Mononuclear cell (primary cell): ENCODE data around the gene PHF20. TPM values are rescaled to one million over a fixed set of nuclear protein-coding genes. Genes with fewer than 3 reads are reported as not detected.

Source experiments
- H3K27me3 ChIP-seq: 2 replicates; pipeline ENCODE4 v1.6.0; 2011; ENCODE audit warnings: low read length, control low read depth; ENCODE audit not compliant: insufficient read depth
- H3K4me1 ChIP-seq: 2 replicates; pipeline ENCODE4 v1.5.1; 2011; ENCODE audit warnings: mild to moderate bottlenecking, low read length, control low read depth; ENCODE audit not compliant: insufficient read depth
- H3K4me3 ChIP-seq: 2 replicates; pipeline ENCODE4 v1.5.1; 2011; ENCODE audit warnings: mild to moderate bottlenecking, low read length, moderate library complexity
- H3K9me3 ChIP-seq: 2 replicates; pipeline ENCODE4 v1.5.1; 2011; ENCODE audit warnings: low read depth, mild to moderate bottlenecking, control low read depth, low read length
- total RNA-seq: library from RNA; depleted of rRNA; stranded (reverse); fragments of >200 nt; gene quantifications from one replicate; pipeline ENCODE4 v1.2.3, GENCODE V29; 2012

Gene PHF20
- total RNA-seq, 1 donor: 103 TPM

GRCh38 chr20:35791821-35792220 is 20.0 kb downstream of the PHF20 start:
- Histone ChIP-seq H3K27me3 (no peaks in the 10 kb centered on the region), H3K4me3 (no peak overlapping the region), H3K4me1 (peaks cover 34% of the 10 kb centered on the region), H3K9me3 (no peaks in the 10 kb centered on the region)

- Histone ChIP-seq H3K9me3 (no peaks in the 10 kb centered on the region), H3K27me3 (no peaks in the 10 kb centered on the region), H3K4me3 (no peak overlapping the region), H3K4me1 (peaks cover 38% of the 10 kb centered on the region)
These were observed 20.9 kb downstream of the PHF20 start for GRCh38 chr20:35792740-35793139.

GRCh38 chr20:35796571-35796970 is 24.8 kb downstream of the PHF20 start:
- H3K4me3 ChIP-seq: no peak overlapping the region
- peaks cover 36% of the 10 kb centered on the region for H3K4me1 ChIP-seq
- no peaks in the 10 kb centered on the region for H3K9me3 ChIP-seq
- no peaks in the 10 kb centered on the region for H3K27me3 ChIP-seq

DNA sequence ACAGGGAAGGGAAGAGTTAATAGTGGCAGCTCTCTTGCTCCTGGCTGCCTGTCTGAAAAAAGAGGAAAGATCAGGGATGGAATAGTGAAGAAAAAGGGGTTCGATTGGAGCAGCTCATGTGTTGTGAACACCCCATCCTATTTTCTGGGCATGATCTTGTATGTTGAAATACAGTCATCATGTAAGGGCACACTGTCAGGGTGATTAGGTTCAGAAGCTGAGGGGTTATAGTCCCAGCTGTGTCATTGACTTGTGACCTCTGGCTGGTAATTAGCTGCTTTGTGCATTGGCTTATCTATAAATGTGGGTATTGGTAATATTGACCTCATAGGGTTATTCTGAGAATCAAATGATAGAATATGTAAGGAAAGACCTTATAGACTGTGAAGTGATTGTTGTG is 30.1 kb downstream of the PHF20 start:
- Histone ChIP-seq H3K27me3 (no peaks in the 10 kb centered on the region), H3K4me3 (no peak overlapping the region), H3K9me3 (no peaks in the 10 kb centered on the region), H3K4me1 (peaks cover 4% of the 10 kb centered on the region)

GRCh38 chr20:35806075-35806474 is 34.3 kb downstream of the PHF20 start:
- no peak overlapping the region for H3K4me3 ChIP-seq
- H3K27me3 ChIP-seq: no peaks in the 10 kb centered on the region
- no peaks in the 10 kb centered on the region for H3K4me1 ChIP-seq
- H3K9me3 ChIP-seq: no peaks in the 10 kb centered on the region

DNA sequence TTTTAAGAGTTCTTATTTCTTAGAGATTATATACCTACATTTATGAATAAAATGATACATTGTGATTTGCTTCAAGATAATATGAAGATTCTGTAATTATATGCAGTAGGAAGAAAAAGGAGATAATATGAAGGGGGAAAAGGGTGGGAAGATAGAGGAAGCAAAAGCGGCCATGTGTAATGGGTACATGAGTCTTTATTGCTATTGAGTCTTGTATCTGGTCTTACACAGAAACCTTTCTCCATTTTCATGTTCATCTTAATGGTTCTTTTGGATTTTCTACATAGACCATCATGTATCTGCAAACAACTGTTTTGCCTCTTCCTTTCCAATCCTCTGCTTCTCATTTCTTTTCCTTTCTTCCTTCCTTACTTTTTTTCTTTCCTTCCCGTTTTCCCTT is 36.1 kb downstream of the PHF20 start:
- Histone ChIP-seq H3K4me1 (no peaks in the 10 kb centered on the region), H3K9me3 (no peaks in the 10 kb centered on the region), H3K4me3 (no peak overlapping the region), H3K27me3 (no peaks in the 10 kb centered on the region)

- Histone ChIP-seq H3K4me3 (no peak overlapping the region), H3K27me3 (no peaks in the 10 kb centered on the region), H3K9me3 (no peaks in the 10 kb centered on the region), H3K4me1 (no peaks in the 10 kb centered on the region)
These were observed 48.9 kb downstream of the PHF20 start for GRCh38 chr20:35820715-35821114.

GRCh38 chr20:35821807-35822242 is 50.0 kb downstream of the PHF20 start:
- H3K4me1 ChIP-seq: peaks cover 3% of the 10 kb centered on the region
- no peaks in the 10 kb centered on the region for H3K9me3 ChIP-seq

GRCh38 chr20:35823147-35823546 is 51.3 kb downstream of the PHF20 start:
- Histone ChIP-seq H3K4me1 (peaks cover 3% of the 10 kb centered on the region), H3K27me3 (no peaks in the 10 kb centered on the region), H3K9me3 (no peaks in the 10 kb centered on the region), H3K4me3 (no peak overlapping the region)

More at GRCh38 chr20:35821807-35822242, 50.0 kb downstream of the PHF20 start:
- Histone ChIP-seq H3K4me3 (no peak overlapping the region), H3K27me3 (no peaks in the 10 kb centered on the region)

DNA sequence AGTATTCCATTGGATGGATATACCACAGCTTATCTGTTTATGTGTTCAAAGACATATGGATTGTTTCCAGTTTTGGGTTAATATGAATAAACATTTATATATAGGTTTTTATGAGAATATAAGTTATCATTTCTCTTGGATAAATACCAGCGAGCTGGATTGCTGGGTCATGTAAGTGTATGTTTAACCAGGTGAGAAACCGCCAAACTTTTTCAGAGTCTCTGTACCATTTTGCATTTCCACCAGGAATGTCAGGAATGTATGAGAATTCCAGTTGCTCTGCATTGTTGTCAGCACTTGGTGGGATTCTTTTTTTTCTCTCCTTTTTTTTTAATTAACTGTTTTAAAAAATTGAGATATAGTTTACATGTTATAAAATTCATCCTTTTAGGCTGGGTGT is 52.1 kb downstream of the PHF20 start:
- Histone ChIP-seq H3K27me3 (no peaks in the 10 kb centered on the region), H3K4me3 (no peak overlapping the region), H3K4me1 (peaks cover 3% of the 10 kb centered on the region), H3K9me3 (no peaks in the 10 kb centered on the region)

DNA sequence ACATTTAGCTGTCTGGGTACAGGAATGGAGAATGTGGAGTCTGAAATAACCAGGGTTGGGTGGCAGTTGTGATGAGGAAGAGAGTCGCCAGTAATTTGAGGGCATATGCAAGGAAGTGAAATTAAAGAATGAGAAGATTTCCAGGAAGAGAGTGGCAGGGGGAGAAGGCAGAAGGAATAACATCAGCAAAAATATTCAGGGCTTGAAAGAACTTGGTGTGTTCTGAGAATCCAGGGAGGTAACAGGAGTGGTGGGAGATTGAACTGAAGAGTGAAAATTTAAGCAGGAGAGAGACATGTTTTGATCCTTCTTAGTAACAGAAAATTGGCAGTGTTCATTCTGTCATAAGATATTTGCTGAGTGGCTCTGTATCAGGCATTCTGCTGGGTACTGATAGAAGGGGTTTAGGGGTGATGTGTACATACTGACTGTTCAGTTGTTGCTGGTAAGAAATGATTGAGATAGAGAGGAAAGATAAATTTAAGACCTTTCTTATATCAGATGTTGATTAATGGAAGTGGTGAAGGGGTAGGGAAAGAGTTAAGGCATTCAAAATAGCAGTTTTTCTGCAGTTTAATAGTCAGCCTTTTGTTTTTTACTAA is 54.7 kb downstream of the PHF20 start:
- Histone ChIP-seq H3K4me3 (no peak overlapping the region), H3K4me1 (peaks cover 5% of the 10 kb centered on the region), H3K27me3 (no peaks in the 10 kb centered on the region), H3K9me3 (no peaks in the 10 kb centered on the region)

- H3K4me1 ChIP-seq: peaks cover 7% of the 10 kb centered on the region
- no peak overlapping the region for H3K4me3 ChIP-seq
- H3K27me3 ChIP-seq: no peaks in the 10 kb centered on the region
- no peaks in the 10 kb centered on the region for H3K9me3 ChIP-seq
These were observed 56.6 kb downstream of the PHF20 start for GRCh38 chr20:35828434-35828833.

- H3K9me3 ChIP-seq: no peaks in the 10 kb centered on the region
- no peak overlapping the region for H3K4me3 ChIP-seq
- no peaks in the 10 kb centered on the region for H3K27me3 ChIP-seq
- H3K4me1 ChIP-seq: peaks cover 7% of the 10 kb centered on the region
These were observed 57.1 kb downstream of the PHF20 start for GRCh38 chr20:35828916-35829315.

DNA sequence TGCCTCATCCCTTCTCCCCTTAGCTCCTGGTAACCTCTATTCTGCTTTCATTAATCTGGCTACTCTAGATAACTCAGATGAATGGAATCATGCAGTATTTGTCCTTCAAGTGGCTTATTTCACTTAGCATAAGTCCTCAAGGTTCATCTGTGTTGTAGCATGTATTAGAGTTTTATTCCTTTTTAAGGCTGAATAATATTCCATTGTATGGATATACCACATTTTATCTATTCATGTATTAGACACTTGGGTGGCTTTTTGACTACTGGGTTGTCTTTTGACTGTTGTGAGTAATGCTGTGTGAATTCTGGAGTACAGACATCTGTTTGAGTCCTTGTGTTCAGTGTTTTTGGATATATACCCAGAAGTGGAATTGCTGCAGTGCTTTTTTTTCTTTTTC is 58.4 kb downstream of the PHF20 start:
- Histone ChIP-seq H3K27me3 (no peaks in the 10 kb centered on the region), H3K4me1 (peaks cover 7% of the 10 kb centered on the region), H3K9me3 (no peaks in the 10 kb centered on the region), H3K4me3 (no peak overlapping the region)

- Histone ChIP-seq H3K4me3 (no peak overlapping the region), H3K4me1 (peaks cover 6% of the 10 kb centered on the region), H3K27me3 (no peaks in the 10 kb centered on the region), H3K9me3 (no peaks in the 10 kb centered on the region)
These were observed 59.2 kb downstream of the PHF20 start for GRCh38 chr20:35831029-35831428.

DNA sequence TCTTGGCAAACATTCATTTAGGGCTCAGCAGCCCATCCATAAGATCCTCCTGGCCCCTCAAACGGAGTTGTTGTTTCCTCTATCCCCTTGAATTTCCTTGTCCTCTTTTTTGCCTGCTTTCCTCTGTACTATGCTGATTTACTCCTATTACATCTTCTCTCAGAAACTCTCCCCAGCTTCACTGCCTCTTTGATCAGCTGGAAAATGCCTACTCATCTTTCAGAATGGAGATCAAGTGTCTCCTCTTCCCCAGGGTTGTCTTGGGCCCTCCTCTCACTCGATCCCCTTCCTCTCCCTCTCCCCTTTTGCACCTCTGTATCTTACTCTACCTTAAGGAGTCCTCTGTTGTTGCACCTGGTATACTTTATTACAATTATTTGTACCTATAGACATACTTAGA is 60.2 kb downstream of the PHF20 start:
- Histone ChIP-seq H3K9me3 (no peaks in the 10 kb centered on the region), H3K27me3 (no peaks in the 10 kb centered on the region), H3K4me3 (no peak overlapping the region), H3K4me1 (peaks cover 4% of the 10 kb centered on the region)
